GM21529 (cell line): ENCODE data around the gene DISP3.

Source experiments
- ATAC-seq: cut with Tn5 transposase; IDR thresholded peaks from one replicate; pipeline ENCODE4 v1.9.1; 2021; ENCODE audit not compliant: unreplicated experiment

DISP3 gene

GRCh38 chr1:11455967-11456570 lies 22.9 kb upstream of the DISP3 start:
- ATAC-seq = no peak

- ATAC-seq = no peak
Measured at GRCh38 chr1:11456965-11457364, 22.0 kb upstream of the DISP3 start.

GRCh38 chr1:11458811-11459275 lies 20.1 kb upstream of the DISP3 start:
- ATAC-seq = no peak

GRCh38 chr1:11461531-11462137 lies 17.3 kb upstream of the DISP3 start:
- ATAC-seq = no peak

- no peak for ATAC-seq
Measured at GRCh38 chr1:11462224-11462923, 16.6 kb upstream of the DISP3 start.

- ATAC-seq = no peak
Measured at GRCh38 chr1:11463177-11463576, 15.8 kb upstream of the DISP3 start.

GRCh38 chr1:11465307-11465706 lies 13.6 kb upstream of the DISP3 start:
- no peak for ATAC-seq

- ATAC-seq = no peak
Measured at GRCh38 chr1:11466416-11466815, 12.5 kb upstream of the DISP3 start.

GRCh38 chr1:11468878-11469277 lies 10.1 kb upstream of the DISP3 start:
- ATAC-seq = no peak

GRCh38 chr1:11470912-11471311 lies 8.0 kb upstream of the DISP3 start:
- no peak for ATAC-seq

GRCh38 chr1:11471473-11471872 lies 7.5 kb upstream of the DISP3 start:
- no peak for ATAC-seq

GRCh38 chr1:11472284-11472683 lies 6.7 kb upstream of the DISP3 start:
- ATAC-seq = no peak

GRCh38 chr1:11472741-11473140 lies 6.2 kb upstream of the DISP3 start:
- ATAC-seq = no peak

GRCh38 chr1:11473491-11474034 lies 5.4 kb upstream of the DISP3 start:
- ATAC-seq = no peak

- no peak for ATAC-seq
Measured at GRCh38 chr1:11474826-11475225, 4.1 kb upstream of the DISP3 start.

- ATAC-seq = no peak
Measured at GRCh38 chr1:11475748-11476147, 3.2 kb upstream of the DISP3 start.

- ATAC-seq = no peak
Measured at GRCh38 chr1:11479375-11479979, 522 bp downstream of the DISP3 start.

GRCh38 chr1:11481019-11481418 lies 2.1 kb downstream of the DISP3 start:
- ATAC-seq = no peak

GRCh38 chr1:11482198-11482597 lies 3.2 kb downstream of the DISP3 start:
- ATAC-seq = no peak

GRCh38 chr1:11482701-11483479 lies 3.9 kb downstream of the DISP3 start:
- no peak for ATAC-seq
